Measurements from ENCODE around the gene PARP6.
A peak's percentile ranks its signal among the peaks of the same experiment; 100 is the strongest.

Gene PARP6

DNA sequence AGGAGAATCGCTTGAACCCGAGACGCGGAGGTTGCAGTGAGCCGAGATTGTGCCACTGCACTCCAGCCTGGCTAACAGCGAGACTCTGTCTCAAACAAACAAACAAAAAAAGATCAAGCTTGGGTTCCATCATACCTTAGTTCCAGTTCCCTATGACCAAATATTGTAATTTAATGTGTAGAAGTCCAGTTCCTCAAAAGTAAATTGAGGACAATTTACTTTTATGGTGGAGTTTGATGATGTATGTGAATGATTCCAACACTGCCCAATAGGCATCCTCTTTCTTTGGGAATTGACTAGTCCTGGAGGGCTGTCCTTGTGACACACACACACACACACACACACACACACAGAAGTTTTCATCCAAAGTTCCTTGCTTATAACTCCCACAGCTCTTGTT, 38.6 kb downstream of the PARP6 start:
- Histone ChIP-seq H3K36me3 (no peaks in the 10 kb centered on the region), H3K4me1 (ENCODE audit: control insufficient read depth in 1 of 2, insufficient read depth in 1 of 2, low read depth in 1 of 2, low read length in 1 of 2) (peaks cover 46 to 51% of the 10 kb centered on the region in 2 experiments), H3K27ac (no peak overlapping the region), H3K4me3 (ENCODE audit: low read depth in 1 of 2, low read length in 1 of 2) (no peak overlapping the region), H3K9me3 (no peaks in the 10 kb centered on the region), H3K27me3 (no peaks in the 10 kb centered on the region)
- TF ChIP-seq, protein P1, sequence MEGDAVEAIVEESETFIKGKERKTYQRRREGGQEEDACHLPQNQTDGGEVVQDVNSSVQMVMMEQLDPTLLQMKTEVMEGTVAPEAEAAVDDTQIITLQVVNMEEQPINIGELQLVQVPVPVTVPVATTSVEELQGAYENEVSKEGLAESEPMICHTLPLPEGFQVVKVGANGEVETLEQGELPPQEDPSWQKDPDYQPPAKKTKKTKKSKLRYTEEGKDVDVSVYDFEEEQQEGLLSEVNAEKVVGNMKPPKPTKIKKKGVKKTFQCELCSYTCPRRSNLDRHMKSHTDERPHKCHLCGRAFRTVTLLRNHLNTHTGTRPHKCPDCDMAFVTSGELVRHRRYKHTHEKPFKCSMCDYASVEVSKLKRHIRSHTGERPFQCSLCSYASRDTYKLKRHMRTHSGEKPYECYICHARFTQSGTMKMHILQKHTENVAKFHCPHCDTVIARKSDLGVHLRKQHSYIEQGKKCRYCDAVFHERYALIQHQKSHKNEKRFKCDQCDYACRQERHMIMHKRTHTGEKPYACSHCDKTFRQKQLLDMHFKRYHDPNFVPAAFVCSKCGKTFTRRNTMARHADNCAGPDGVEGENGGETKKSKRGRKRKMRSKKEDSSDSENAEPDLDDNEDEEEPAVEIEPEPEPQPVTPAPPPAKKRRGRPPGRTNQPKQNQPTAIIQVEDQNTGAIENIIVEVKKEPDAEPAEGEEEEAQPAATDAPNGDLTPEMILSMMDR (IDR thresholded peaks at IDR 0.05): no peak

DNA sequence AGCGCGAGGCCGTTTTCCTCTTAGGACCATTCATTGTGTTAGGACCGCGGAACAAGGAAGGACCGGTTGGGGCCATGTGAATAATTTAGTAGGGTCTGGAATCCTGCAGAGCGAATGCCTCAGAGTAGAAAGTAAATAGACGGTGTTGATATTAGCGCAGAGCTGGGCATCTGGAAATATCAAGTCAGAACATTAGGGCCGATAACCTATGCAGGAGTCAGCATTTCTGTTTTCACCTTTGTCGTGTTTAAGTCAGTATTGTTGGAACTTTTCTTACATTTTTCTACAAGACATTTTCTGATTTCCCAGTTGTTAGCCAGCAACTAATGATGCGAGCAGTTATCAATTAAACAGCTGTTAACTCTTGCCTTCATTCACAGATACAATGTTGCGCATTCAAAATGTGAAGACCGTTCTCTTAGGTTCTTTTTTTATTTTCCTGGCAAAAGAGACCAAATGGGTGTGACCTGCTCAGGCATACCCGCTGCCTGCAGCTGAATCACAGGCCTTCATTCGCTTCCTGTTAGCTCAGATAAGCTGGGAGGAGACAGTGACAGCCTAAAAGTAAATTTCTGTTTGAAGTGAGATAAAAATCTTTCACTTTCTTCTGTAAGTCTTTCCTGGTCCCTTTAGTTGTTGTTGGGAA, 40.4 kb downstream of the PARP6 start:
- Histone ChIP-seq H3K27ac (peak overlapping the region; percentile 96), H3K36me3 (no peaks in the 10 kb centered on the region), H3K4me3 (ENCODE audit: low read depth in 1 of 2, low read length in 1 of 2) (peak overlapping the region; percentile 86 to 96), H3K4me1 (ENCODE audit: control insufficient read depth in 1 of 2, insufficient read depth in 1 of 2, low read depth in 1 of 2, low read length in 1 of 2) (peaks cover 51 to 56% of the 10 kb centered on the region in 2 experiments), H3K9me3 (no peaks in the 10 kb centered on the region), H3K27me3 (no peaks in the 10 kb centered on the region)
- TF ChIP-seq, protein P1 (IDR thresholded peaks at IDR 0.05): no peak

DNA sequence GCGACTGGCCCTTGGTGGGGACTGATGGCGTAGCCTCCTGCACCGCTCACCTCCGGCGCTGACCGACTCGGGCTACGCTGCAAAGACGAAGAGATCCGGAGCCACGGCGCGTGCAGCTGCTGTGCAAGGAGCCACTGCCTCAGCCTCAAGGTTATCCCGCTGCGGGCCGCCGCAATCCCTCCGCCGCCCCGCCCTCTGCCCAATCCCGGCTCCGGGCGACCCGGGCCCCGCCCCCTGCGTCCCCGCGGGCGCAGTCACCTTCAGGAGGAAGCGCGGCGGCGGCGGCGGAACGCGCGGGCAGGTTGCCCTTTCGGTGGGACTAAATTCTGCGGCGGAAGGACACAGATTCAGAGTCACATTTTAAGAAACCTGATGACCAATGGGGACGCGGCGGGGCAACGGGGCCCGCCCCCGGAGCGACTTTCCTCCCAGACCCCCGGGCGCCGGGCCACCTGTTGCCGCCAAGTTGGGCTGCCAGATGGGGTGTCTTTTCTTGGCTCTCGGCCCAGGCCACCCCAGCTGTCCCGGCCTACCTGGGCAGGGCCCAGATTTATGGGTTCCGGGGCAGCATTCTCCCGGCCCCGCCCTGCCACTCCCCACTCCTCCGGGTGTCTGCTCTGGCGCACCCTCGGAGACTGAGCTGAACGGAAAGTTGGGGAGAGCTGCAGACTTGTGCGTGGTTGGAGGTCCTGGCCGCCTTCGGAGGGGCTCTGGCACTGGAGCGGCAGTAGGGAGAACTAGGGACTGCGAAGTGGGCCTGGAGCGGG, 41.1 kb downstream of the PARP6 start, which contains the start of gene PKM:
TSS of gene PKM (minus strand) at position 125 of the 767 bp plus-strand sequence. CDS start 12,093 bp downstream, outside the sequence.
- Histone ChIP-seq H3K36me3 (no peaks in the 10 kb centered on the region), H3K9me3 (no peaks in the 10 kb centered on the region), H3K4me1 (ENCODE audit: control insufficient read depth in 1 of 2, insufficient read depth in 1 of 2, low read depth in 1 of 2, low read length in 1 of 2) (peaks cover 51 to 56% of the 10 kb centered on the region in 2 experiments), H3K27ac (peak within 1 kb of the TSS; percentile 96), H3K4me3 (ENCODE audit: low read depth in 1 of 2, low read length in 1 of 2) (peak within 1 kb of the TSS; percentile 86 to 96), H3K27me3 (no peaks in the 10 kb centered on the region)
- TF ChIP-seq, protein P1 (IDR thresholded peaks at IDR 0.05): peak; percentile 28

DNA sequence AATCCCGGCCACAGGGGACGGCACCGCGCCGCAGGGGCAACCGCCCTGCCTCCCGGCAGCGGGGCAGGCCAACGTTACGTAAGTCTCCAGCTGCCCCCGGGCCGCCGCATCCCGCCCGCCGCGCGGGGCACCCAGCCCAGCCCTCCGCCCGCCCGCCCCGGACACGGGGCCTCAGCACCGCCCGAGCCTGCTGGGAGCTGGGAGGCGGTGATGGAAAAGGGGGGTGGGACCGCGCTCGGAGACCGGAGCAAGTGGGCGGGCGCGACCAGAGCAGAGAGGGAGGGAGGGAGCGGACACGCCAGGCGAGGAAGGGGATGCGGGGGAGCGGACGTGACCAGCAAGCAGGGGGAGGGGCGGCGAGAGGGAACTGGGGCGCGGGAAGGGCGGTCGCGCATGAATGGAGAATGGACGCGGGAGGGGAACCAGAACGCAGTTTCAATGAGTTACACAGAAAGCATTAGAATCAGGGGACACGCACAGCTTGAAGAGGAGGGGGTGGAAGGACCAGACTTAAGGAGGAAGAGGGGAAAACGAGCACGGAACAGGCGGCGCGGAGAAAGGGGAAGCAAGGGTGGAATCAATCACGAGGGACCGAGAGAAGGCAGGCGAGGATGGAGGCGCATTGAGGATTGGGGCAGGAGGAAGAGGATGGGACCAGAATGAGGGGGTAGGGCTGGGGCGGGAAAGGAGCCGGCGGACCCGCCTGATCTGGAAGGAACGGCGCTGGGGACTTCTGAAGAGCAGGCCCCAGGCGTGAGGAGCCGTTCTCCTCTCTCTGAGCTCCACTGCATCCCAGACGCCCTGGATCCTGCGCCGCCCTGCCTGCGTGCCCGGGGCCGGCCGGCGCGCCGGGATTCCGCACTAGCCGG, 41.9 kb downstream of the PARP6 start:
- Histone ChIP-seq H3K4me3 (ENCODE audit: low read depth in 1 of 2, low read length in 1 of 2) (peak overlapping the region; percentile 86 to 96), H3K9me3 (no peaks in the 10 kb centered on the region), H3K36me3 (no peaks in the 10 kb centered on the region), H3K27me3 (no peaks in the 10 kb centered on the region), H3K4me1 (ENCODE audit: control insufficient read depth in 1 of 2, insufficient read depth in 1 of 2, low read depth in 1 of 2, low read length in 1 of 2) (peaks cover 57 to 64% of the 10 kb centered on the region in 2 experiments), H3K27ac (peak overlapping the region; percentile 96)
- TF ChIP-seq, protein P1 (IDR thresholded peaks at IDR 0.05): peak; percentile 27

DNA sequence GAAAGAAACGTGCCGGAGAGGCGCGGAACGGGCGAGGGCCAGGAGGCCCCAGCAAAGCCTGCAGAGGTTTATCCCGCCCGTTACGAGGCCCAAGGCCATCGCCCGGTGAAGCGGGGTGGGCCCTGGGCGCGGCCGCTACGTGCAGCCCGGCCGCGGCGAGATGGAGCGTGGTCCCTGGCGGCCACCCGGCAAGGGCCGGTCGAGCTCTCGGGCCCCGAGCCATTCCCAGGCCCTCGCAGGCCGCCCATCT, 42.5 kb downstream of the PARP6 start:
- no peaks in the 10 kb centered on the region for H3K9me3 ChIP-seq
- peaks cover 60 to 67% of the 10 kb centered on the region in 2 experiments for H3K4me1 ChIP-seq (ENCODE audit: control insufficient read depth in 1 of 2, insufficient read depth in 1 of 2, low read depth in 1 of 2, low read length in 1 of 2)
- H3K36me3 ChIP-seq: no peaks in the 10 kb centered on the region
- H3K27ac ChIP-seq: peak overlapping the region; percentile 96
- H3K4me3 ChIP-seq (ENCODE audit: low read depth in 1 of 2, low read length in 1 of 2): peak overlapping the region; percentile 86 to 96
- TF ChIP-seq, protein P1 (IDR thresholded peaks at IDR 0.05): no peak
- H3K27me3 ChIP-seq: no peaks in the 10 kb centered on the region

Data from neutrophil (primary cell).